Measurements from ENCODE around the gene NCBP2L. TPM values are rescaled to one million over a fixed set of nuclear protein-coding genes. Genes with fewer than 3 reads are reported as not detected.

Gene NCBP2L
- total and polyA plus RNA-seq, 2 of the 8 experiments (the other 6 are each of a cell fraction or from before 2014, with no cell fraction given) = not detected

DNA sequence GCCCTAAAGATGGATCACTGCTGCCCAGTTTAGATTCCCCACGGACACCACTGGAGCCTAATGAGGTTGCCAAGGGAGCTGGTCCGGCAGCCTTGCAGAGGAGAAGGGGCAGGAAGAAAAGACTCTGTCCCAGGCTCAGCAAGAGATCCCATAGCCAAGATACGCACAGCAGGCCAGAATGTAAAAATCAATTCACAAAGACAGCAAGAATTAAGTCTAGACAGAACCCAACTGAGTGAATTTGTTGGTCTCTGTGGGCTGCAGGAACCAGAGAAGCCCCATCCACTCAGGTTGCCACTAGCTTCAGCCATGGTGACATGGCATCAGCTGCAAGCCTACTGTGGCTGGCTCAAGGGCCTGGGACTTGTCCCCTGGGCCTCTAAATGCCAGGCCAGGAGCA lies 24.8 kb upstream of the NCBP2L start:
- Histone ChIP-seq H3K9me3 (ENCODE audit: insufficient read depth in 2 of 2, low read depth in 1 of 2, low read length in 1 of 2) (no peaks in the 10 kb centered on the region), H3K27me3 (replicated peaks in 1 of 4; ENCODE audit: control insufficient read depth in 3 of 4, extremely low read depth in 1 of 4, insufficient read depth in 3 of 4, low read length in 3 of 4) (no peaks in the 10 kb centered on the region)

More for the DNA sequence above, 24.8 kb upstream of the NCBP2L start:
- Histone ChIP-seq H3K56ac (replicated peaks; ENCODE audit: insufficient read length, low read depth, low read length) (no peak overlapping the region), H2AFZ (ENCODE audit: low read length) (no peak overlapping the region), H3K23ac (ENCODE audit: insufficient read length) (no peak overlapping the region), H2BK5ac (ENCODE audit: low read depth, low read length) (no peak overlapping the region), H3K4me3 (ENCODE audit: extremely low read depth in 1 of 4, insufficient read depth in 2 of 4, low read depth in 3 of 4, low read length in 4 of 4) (no peak overlapping the region), H2BK20ac (ENCODE audit: low read length) (no peak overlapping the region), H3K27ac (ENCODE audit: low read depth, low read length) (no peak overlapping the region), H3K79me1 (ENCODE audit: low read depth, low read length) (no peaks in the 10 kb centered on the region), H3K36me3 (ENCODE audit: control insufficient read depth in 2 of 4, insufficient read depth in 4 of 4, low read length in 3 of 4) (no peaks in the 10 kb centered on the region), H3K4ac (replicated peaks; ENCODE audit: insufficient read length, low read depth, low read length) (no peak overlapping the region), H2BK12ac (ENCODE audit: low read depth, low read length) (no peak overlapping the region), H3K23me2 (ENCODE audit: low read depth, low read length) (no peaks in the 10 kb centered on the region), H3K4me2 (ENCODE audit: insufficient read depth in 1 of 2, low read depth in 2 of 2, low read length in 2 of 2) (no peak overlapping the region), H3K14ac (ENCODE audit: insufficient read length) (no peak overlapping the region), H4K5ac (ENCODE audit: insufficient read length, low read depth, low read length) (no peak overlapping the region), H3K18ac (ENCODE audit: extremely low read depth, low read length) (no peak overlapping the region), H3K9ac (replicated peaks in 1 of 4; ENCODE audit: extremely low read depth in 1 of 4, low read depth in 3 of 4, low read length in 3 of 4) (no peak overlapping the region), H4K91ac (replicated peaks; ENCODE audit: insufficient read length, low read length) (no peak overlapping the region), H3K79me2 (ENCODE audit: control insufficient read depth in 1 of 2, insufficient read depth in 2 of 2, low read length in 2 of 2) (no peaks in the 10 kb centered on the region), H2BK120ac (replicated peaks; ENCODE audit: low read depth, low read length) (no peak overlapping the region), H2AK5ac (ENCODE audit: low read depth, low read length) (no peak overlapping the region), H3K4me1 (replicated peaks in 1 of 4; ENCODE audit: control insufficient read depth in 3 of 4, insufficient read depth in 4 of 4, low read length in 3 of 4) (peaks cover 0 to 9% (median 2%) of the 10 kb centered on the region in 4 experiments; a peak in 4 of 7 replicates), H4K8ac (ENCODE audit: extremely low read depth, insufficient read depth, low read length) (no peak overlapping the region), H2BK15ac (ENCODE audit: low read length) (no peak overlapping the region), H4K20me1 (replicated peaks in 1 of 2; ENCODE audit: control insufficient read depth in 1 of 2, insufficient read depth in 2 of 2, low read length in 2 of 2) (no peaks in the 10 kb centered on the region)
- WGBS, 2 experiments (ENCODE audit: extremely low coverage in 1 of 2, insufficient coverage in 1 of 2, insufficient read length in 1 of 2, insufficient replicate concordance in 2 of 2, low coverage in 1 of 2, low lambda C conversion rate in 2 of 2, missing lambda C conversion rate in 1 of 2) = 80% methylated on average over 1 of the region's 3 CpGs; no CpG with 5 or more reads in 1 of the 2 experiments
- POLR2A ChIA-PET (ENCODE audit: partially characterized antibody) = interaction anchor here (1.1 kb wide), 1 partner anchor 12 kb away, joined by 3 read pairs; no protein-coding TSS in a partner anchor
- TF ChIP-seq TEAD4 (IDR thresholded peaks at IDR 0.05; ENCODE audit: low read depth, low read length) (no peak), E2F6 (IDR thresholded peaks at IDR 0.05) (no peak), BACH1 (IDR thresholded peaks at IDR 0.05; ENCODE audit: low read length) (no peak), TAF1 (IDR thresholded peaks at IDR 0.05; ENCODE audit: low read depth, low read length) (no peak), CHD1 (IDR thresholded peaks at IDR 0.05; ENCODE audit: low read depth, low read length) (no peak), KDM1A (IDR thresholded peaks at IDR 0.05; ENCODE audit: borderline replicate concordance, low read length) (no peak), NRF1 (IDR thresholded peaks at IDR 0.05; ENCODE audit: low read depth, low read length) (no peak), SP4 (IDR thresholded peaks at IDR 0.05; ENCODE audit: low read length) (no peak), POLR2AphosphoS5 (IDR thresholded peaks at IDR 0.05; ENCODE audit: low read depth, low read length) (no peak), MAFK (IDR thresholded peaks at IDR 0.05; ENCODE audit: low read depth, low read length) (no peak), RXRA (IDR thresholded peaks at IDR 0.05; ENCODE audit: insufficient read depth, low read depth, low read length) (no peak), SUZ12 (IDR thresholded peaks at IDR 0.05; ENCODE audit: low read length) (no peak)
- FAIRE-seq (no peak), DNase-seq (ENCODE audit: low read depth in 1 of 2, low spot score in 2 of 2) (no peak)
- CTCF ChIA-PET (ENCODE audit: partially characterized antibody) = interaction anchor here (1.0 to 4.2 kb wide), 6 partner anchors 9 to 210 kb away, joined by 3 to 21 read pairs (median 5); partner anchors contain the start of genes NCBP2L and TSC22D3
